ENCODE data around the gene HELB.

DNA sequence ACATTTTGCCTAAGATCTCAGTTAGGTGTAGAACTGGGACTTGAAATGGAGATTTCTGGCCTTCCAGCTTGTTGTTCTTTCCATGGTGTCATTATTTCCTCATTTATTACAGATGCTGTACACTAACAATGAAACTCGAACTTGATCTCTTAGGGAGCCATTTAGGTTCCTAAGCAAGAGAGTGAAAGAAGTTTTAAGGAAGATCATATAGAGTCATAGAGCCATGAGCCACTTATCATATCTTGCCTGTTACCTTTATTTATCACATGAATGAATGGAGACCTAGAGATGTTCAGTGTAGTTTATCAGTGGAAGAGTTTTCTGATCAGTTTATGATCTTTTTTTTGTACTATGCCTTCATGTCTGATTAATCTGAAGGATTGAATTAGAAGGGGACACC is 9.9 kb downstream of the HELB start:
- TF ChIP-seq, protein P1, sequence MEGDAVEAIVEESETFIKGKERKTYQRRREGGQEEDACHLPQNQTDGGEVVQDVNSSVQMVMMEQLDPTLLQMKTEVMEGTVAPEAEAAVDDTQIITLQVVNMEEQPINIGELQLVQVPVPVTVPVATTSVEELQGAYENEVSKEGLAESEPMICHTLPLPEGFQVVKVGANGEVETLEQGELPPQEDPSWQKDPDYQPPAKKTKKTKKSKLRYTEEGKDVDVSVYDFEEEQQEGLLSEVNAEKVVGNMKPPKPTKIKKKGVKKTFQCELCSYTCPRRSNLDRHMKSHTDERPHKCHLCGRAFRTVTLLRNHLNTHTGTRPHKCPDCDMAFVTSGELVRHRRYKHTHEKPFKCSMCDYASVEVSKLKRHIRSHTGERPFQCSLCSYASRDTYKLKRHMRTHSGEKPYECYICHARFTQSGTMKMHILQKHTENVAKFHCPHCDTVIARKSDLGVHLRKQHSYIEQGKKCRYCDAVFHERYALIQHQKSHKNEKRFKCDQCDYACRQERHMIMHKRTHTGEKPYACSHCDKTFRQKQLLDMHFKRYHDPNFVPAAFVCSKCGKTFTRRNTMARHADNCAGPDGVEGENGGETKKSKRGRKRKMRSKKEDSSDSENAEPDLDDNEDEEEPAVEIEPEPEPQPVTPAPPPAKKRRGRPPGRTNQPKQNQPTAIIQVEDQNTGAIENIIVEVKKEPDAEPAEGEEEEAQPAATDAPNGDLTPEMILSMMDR (IDR thresholded peaks at IDR 0.05): no peak
- no peak for TF ChIP-seq EP300 (IDR thresholded peaks at IDR 0.05)
- TF ChIP-seq POLR2A (IDR thresholded peaks at IDR 0.05): no peak
- no peak for TF ChIP-seq POLR2AphosphoS5 (IDR thresholded peaks at IDR 0.05)

Measured in upper lobe of left lung (tissue), 4 donors.